HepG2 (cell line): ENCODE measurements around the gene LIMA1. TPM values are rescaled to one million over a fixed set of nuclear protein-coding genes. Genes with fewer than 3 reads are reported as not detected.
A peak's percentile ranks its signal among the peaks of the same experiment; 100 is the strongest.

Experiments used
- ATAC-seq: fragments of 200-7000 bp; cut with Tn5 transposase; 3 replicates; pipeline ENCODE4 v1.9.1; 2020; ENCODE audit warnings: mild to moderate bottlenecking, moderate library complexity
- BruUV-seq: library from RNA; stranded (reverse); fragments of 400-500 nt; replicated peaks from 2 replicates; lab custom pipeline; 2021; lab: Mats Ljungman, UMichigan
- CTCF ChIA-PET: fragments of 300-600 bp; formaldehyde crosslinking; extraction: SDS; loops from one replicate; lab custom pipeline; 2021; ENCODE audit warnings: low total read pairs, inconsistent platforms, low intra/inter-chr PET ratio; lab: Yijun Ruan, JAX
- POLR2A ChIA-PET: fragments of 350-600 bp; sonication (Branson Sonifier 250); formaldehyde crosslinking; loops from one replicate; lab custom pipeline; 2020; ENCODE audit warnings: antibody characterized with exemption, inconsistent platforms; lab: Yijun Ruan, JAX
- DNase-seq: peaks from one replicate; pipeline ENCODE4 v3.0.0-alpha.2; 2015; ENCODE audit warnings: low spot score
- FAIRE-seq: peaks from 3 replicates; lab custom pipeline; 2011; peaks lifted over from hg19 to GRCh38; lab: Jason Lieb, UNC
- H2AFZ ChIP-seq: one replicate; pipeline ENCODE4 v1.6.1; 2011; ENCODE audit warnings: low read length, inconsistent platforms
- H3K27ac ChIP-seq: fragments of 300-600 bp; 3 replicates; pipeline ENCODE4 v1.8.0; 2011; ENCODE audit warnings: mixed run types, mild to moderate bottlenecking, mixed read lengths, low read length, inconsistent platforms; ENCODE audit not compliant: insufficient read depth; ENCODE audit errors: extremely low read length
- H3K27me3 ChIP-seq, 2 experiments: fragments of 200-600 bp in 1 of 2; 2 replicates in 1 of 2; 3 replicates in 1 of 2; pipeline versions ENCODE4 v1.6.0 to v1.8.0; 2011; ENCODE audit warnings: low read length in 2 of 2, mild to moderate bottlenecking in 2 of 2, moderate library complexity in 2 of 2, inconsistent platforms in 1 of 2; ENCODE audit not compliant: insufficient read depth in 2 of 2, control insufficient read depth in 1 of 2
- H3K36me3 ChIP-seq, 2 experiments: fragments of 200-600 bp in 1 of 2; replicated peaks in 1 of 2; 2 replicates in 1 of 2; 3 replicates in 1 of 2; pipeline versions ENCODE4 v1.5.1 to v1.8.0; 2011; ENCODE audit warnings: low read length in 2 of 2, inconsistent platforms in 1 of 2; ENCODE audit not compliant: insufficient read depth in 2 of 2, control insufficient read depth in 1 of 2
- H3K4me1 ChIP-seq: 2 replicates; pipeline ENCODE4 v1.5.1; 2012; ENCODE audit warnings: low read length, inconsistent platforms; ENCODE audit not compliant: insufficient read depth
- H3K4me2 ChIP-seq: 2 replicates; pipeline ENCODE4 v1.6.0; 2011; ENCODE audit warnings: low read depth, low read length, inconsistent platforms
- H3K4me3 ChIP-seq, 3 experiments: fragments of 200-600 bp in 1 of 3; sonication (generic), shearing (Covaris generic) in 1 of 3; replicated peaks in 1 of 3; 2 replicates each; pipeline ENCODE4 v1.5.1; 2011 to 2016; ENCODE audit warnings: low read length in 3 of 3, inconsistent platforms in 2 of 3, low read depth in 2 of 3, mild to moderate bottlenecking in 2 of 3, control low read depth in 1 of 3, mixed read lengths in 1 of 3; ENCODE audit not compliant: insufficient read depth in 1 of 3
- H3K79me2 ChIP-seq: one replicate; pipeline ENCODE4 v1.6.1; 2011; ENCODE audit warnings: low read length, inconsistent platforms; ENCODE audit not compliant: insufficient read depth
- H3K9ac ChIP-seq: 2 replicates; pipeline ENCODE4 v1.6.0; 2011; ENCODE audit warnings: mild to moderate bottlenecking, low read depth, low read length, inconsistent platforms; ENCODE audit not compliant: insufficient read depth
- H3K9me3 ChIP-seq: 2 replicates; pipeline ENCODE4 v1.5.1; 2012; ENCODE audit warnings: mild to moderate bottlenecking, low read length
- H4K20me1 ChIP-seq: 2 replicates; pipeline ENCODE4 v1.6.0; 2011; ENCODE audit warnings: inconsistent platforms, mild to moderate bottlenecking, low read length, moderate library complexity; ENCODE audit not compliant: insufficient read depth
- ETV5 ChIP-seq: IDR thresholded peaks from 2 replicates; pipeline ENCODE4 v1.6.1; 2018; ENCODE audit warnings: missing biosample characterization, missing genetic modification reagents, inconsistent platforms, borderline replicate concordance
- GPN1 ChIP-seq: sonication (generic); formaldehyde crosslinking; IDR thresholded peaks from 2 replicates; pipeline ENCODE4 v1.5.1; 2020; ENCODE audit warnings: missing genetic modification reagents, borderline replicate concordance
- PCBP1 ChIP-seq: fragments of 200-400 bp; formaldehyde crosslinking; IDR thresholded peaks from 2 replicates; pipeline ENCODE4 v1.6.1; 2017; ENCODE audit warnings: mild to moderate bottlenecking, low read depth, low read length, borderline replicate concordance
- RARA ChIP-seq: IDR thresholded peaks from 2 replicates; pipeline ENCODE4 v1.6.1; 2016; ENCODE audit warnings: missing genetic modification reagents, missing compliant biosample characterization
- SUZ12 ChIP-seq: fragments of 150-350 bp; IDR thresholded peaks from 2 replicates; pipeline ENCODE4 v1.6.1; 2014; ENCODE audit warnings: low read depth, low read length
- ZFP36 ChIP-seq: fragments of 150-350 bp; IDR thresholded peaks from 2 replicates; pipeline ENCODE4 v1.6.1; 2018; ENCODE audit warnings: borderline replicate concordance, low read length, low read depth; ENCODE audit not compliant: partially characterized antibody
- ZFP36L2 ChIP-seq: sonication (generic); formaldehyde crosslinking; IDR thresholded peaks from 2 replicates; pipeline ENCODE4 v1.4.0; 2020; ENCODE audit warnings: missing genetic modification reagents
- ZMAT3 ChIP-seq: sonication (generic); formaldehyde crosslinking; conservative IDR thresholded peaks from 2 replicates; pipeline ENCODE4 v1.7.0; 2021; ENCODE audit warnings: missing genetic modification reagents
- WGBS: methylation state at CpG from one replicate; pipeline ENCODE4 v1.1.6; 2017; ENCODE audit warnings: low lambda C conversion rate; 5-methylcytosine and 5-hydroxymethylcytosine counted together
- in situ Hi-C: cut with HindIII; loops from 2 replicates; pipeline ENCODE4 v1.10.0; 2017; ENCODE audit warnings: low pct_unique_long_range_greater_than_20kb; ENCODE audit not compliant: extremely low pct_ligation_motif_present
- intact Hi-C: fragments of 100-400 bp; cut with micrococcal nuclease; formaldehyde crosslinking; loops from one replicate; pipeline ENCODE4 v1.10.0; 2022; ENCODE audit not compliant: unreplicated experiment
- polyA plus RNA-seq, 8 experiments: library from polyadenylated mRNA; depleted of rRNA in 3 of 8; stranded (reverse) in 7 of 8; unstranded in 1 of 8; fragments of >200 nt; fragmentation: Illumina TruSeq in 4 of 8; extraction: Trizol in 4 of 8; gene quantifications; 2 replicates each; pipeline versions ENCODE4 v1.2.1 to v1.2.3, GENCODE V29; 2011 to 2016; ENCODE audit warnings: low read depth in 4 of 8, missing spikeins in 1 of 8, mixed read lengths in 1 of 8; ENCODE audit not compliant: insufficient read depth in 1 of 8
- total RNA-seq, 5 experiments: library from RNA; depleted of rRNA; stranded (reverse); fragments of >200 nt; fragmentation: Illumina TruSeq; extraction: Trizol; gene quantifications; 2 replicates each; pipeline ENCODE4 v1.2.3, GENCODE V29; 2016; ENCODE audit warnings: low read depth in 1 of 5
- TF ChIP-seq, protein P1 (sequence below): sonication (generic); formaldehyde crosslinking; IDR thresholded peaks from 2 replicates; pipeline ENCODE4 v1.8.0; 2022; ENCODE audit warnings: missing genetic modification reagents, low read depth, mild to moderate bottlenecking, borderline replicate concordance
- TF ChIP-seq, protein P2 (sequence below): sonication (generic); formaldehyde crosslinking; IDR thresholded peaks from 2 replicates; pipeline ENCODE4 v1.4.0; 2020; ENCODE audit warnings: mild to moderate bottlenecking, missing genetic modification reagents, borderline replicate concordance
- TF ChIP-seq, protein P3 (sequence below), 2 experiments: sonication (generic) in 1 of 2; formaldehyde crosslinking in 1 of 2; IDR thresholded peaks; 2 replicates each; pipeline versions ENCODE4 v1.4.0 to v1.6.1; 2018 to 2020; ENCODE audit warnings: missing genetic modification reagents in 2 of 2, borderline replicate concordance in 1 of 2, low read depth in 1 of 2, mild to moderate bottlenecking in 1 of 2, missing biosample characterization in 1 of 2
- TF ChIP-seq, protein P4 (sequence below): IDR thresholded peaks from 2 replicates; pipeline ENCODE4 v1.6.1; 2012; ENCODE audit warnings: inconsistent platforms
- TF ChIP-seq, protein P5 (sequence below): sonication (generic); formaldehyde crosslinking; IDR thresholded peaks from 2 replicates; pipeline ENCODE4 v1.5.1; 2020; ENCODE audit warnings: missing genetic modification reagents, mild to moderate bottlenecking, borderline replicate concordance

Gene LIMA1
- total and polyA plus RNA-seq, 2 of the 13 experiments (the other 11 are each of a cell fraction or from before 2014, with no cell fraction given), result 13.0 to 19.8 TPM

DNA sequence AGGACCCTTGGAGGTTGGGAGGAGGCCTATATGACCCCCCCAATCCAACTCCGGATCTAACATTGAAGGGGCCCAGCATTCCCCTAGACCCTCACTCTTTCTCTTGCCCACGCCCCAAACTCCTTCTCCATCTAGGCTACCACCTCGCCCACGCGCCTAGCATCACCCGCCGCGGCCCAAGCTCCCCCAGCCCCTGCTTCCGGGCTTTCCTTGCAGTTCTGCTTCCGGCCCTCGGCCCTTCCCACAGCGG is 116.6 kb downstream of the LIMA1 start:
- H3K27ac ChIP-seq, result peak overlapping the region; percentile 81
- BruUV-seq, result no TSS peak
- peak overlapping the region; percentile 94 for H3K4me2 ChIP-seq
- 0% methylated on average over 11 of the region's 12 CpGs for WGBS
- peak overlapping the region; percentile 88 for H3K9ac ChIP-seq
- CTCF ChIA-PET, result no interaction called here
- intact Hi-C loops (loop anchor here (2.0 kb wide), 2 partner anchors 54 to 92 kb away; partner anchors contain the start of gene COX14), in situ Hi-C loops (no loop called here)
- H4K20me1 ChIP-seq, result no peaks in the 10 kb centered on the region
- DNase-seq (no peak), FAIRE-seq (no peak), ATAC-seq (no peak; the same call in 2 of the 3 replicates)
- H2AFZ ChIP-seq, result no peak overlapping the region
- POLR2A ChIA-PET, result interaction anchor here (1.0 to 2.9 kb wide), 13 partner anchors 10 to 222 kb away, joined by 3 to 60 read pairs (median 6); partner anchors contain the start of genes COX14, GPD1 and SMARCD1
- H3K9me3 ChIP-seq, result no peaks in the 10 kb centered on the region
- H3K36me3 ChIP-seq, result no peaks in the 10 kb centered on the region
- peak overlapping the region; percentile 80 to 98 (median 93) for H3K4me3 ChIP-seq
- H3K27me3 ChIP-seq, result no peaks in the 10 kb centered on the region; a peak in 1 of 5 replicates
- peaks cover 34% of the 10 kb centered on the region for H3K79me2 ChIP-seq
- peaks cover 51% of the 10 kb centered on the region for H3K4me1 ChIP-seq
- no peak for TF ChIP-seq GPN1 (CRISPR knock-in tag)
- TF ChIP-seq, protein P1, sequence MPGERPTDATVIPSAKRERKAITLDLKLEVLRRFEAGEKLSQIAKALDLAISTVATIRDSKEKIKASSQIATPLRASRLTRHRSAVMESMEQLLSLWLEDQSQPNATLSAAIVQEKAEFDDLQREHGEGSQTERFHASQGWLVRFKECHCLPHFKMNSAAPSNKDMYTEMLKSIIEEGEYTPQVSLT (CRISPR knock-in tag), result no peak
- TF ChIP-seq, protein P2, sequence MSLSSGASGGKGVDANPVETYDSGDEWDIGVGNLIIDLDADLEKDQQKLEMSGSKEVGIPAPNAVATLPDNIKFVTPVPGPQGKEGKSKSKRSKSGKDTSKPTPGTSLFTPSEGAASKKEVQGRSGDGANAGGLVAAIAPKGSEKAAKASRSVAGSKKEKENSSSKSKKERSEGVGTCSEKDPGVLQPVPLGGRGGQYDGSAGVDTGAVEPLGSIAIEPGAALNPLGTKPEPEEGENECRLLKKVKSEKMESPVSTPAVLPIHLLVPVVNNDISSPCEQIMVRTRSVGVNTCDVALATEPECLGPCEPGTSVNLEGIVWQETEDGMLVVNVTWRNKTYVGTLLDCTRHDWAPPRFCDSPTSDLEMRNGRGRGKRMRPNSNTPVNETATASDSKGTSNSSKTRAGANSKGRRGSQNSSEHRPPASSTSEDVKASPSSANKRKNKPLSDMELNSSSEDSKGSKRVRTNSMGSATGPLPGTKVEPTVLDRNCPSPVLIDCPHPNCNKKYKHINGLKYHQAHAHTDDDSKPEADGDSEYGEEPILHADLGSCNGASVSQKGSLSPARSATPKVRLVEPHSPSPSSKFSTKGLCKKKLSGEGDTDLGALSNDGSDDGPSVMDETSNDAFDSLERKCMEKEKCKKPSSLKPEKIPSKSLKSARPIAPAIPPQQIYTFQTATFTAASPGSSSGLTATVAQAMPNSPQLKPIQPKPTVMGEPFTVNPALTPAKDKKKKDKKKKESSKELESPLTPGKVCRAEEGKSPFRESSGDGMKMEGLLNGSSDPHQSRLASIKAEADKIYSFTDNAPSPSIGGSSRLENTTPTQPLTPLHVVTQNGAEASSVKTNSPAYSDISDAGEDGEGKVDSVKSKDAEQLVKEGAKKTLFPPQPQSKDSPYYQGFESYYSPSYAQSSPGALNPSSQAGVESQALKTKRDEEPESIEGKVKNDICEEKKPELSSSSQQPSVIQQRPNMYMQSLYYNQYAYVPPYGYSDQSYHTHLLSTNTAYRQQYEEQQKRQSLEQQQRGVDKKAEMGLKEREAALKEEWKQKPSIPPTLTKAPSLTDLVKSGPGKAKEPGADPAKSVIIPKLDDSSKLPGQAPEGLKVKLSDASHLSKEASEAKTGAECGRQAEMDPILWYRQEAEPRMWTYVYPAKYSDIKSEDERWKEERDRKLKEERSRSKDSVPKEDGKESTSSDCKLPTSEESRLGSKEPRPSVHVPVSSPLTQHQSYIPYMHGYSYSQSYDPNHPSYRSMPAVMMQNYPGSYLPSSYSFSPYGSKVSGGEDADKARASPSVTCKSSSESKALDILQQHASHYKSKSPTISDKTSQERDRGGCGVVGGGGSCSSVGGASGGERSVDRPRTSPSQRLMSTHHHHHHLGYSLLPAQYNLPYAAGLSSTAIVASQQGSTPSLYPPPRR, result no peak
- TF ChIP-seq PCBP1, result no peak
- no peak for TF ChIP-seq ETV5 (CRISPR knock-in tag)
- TF ChIP-seq ZFP36, result no peak
- TF ChIP-seq, protein P3, sequence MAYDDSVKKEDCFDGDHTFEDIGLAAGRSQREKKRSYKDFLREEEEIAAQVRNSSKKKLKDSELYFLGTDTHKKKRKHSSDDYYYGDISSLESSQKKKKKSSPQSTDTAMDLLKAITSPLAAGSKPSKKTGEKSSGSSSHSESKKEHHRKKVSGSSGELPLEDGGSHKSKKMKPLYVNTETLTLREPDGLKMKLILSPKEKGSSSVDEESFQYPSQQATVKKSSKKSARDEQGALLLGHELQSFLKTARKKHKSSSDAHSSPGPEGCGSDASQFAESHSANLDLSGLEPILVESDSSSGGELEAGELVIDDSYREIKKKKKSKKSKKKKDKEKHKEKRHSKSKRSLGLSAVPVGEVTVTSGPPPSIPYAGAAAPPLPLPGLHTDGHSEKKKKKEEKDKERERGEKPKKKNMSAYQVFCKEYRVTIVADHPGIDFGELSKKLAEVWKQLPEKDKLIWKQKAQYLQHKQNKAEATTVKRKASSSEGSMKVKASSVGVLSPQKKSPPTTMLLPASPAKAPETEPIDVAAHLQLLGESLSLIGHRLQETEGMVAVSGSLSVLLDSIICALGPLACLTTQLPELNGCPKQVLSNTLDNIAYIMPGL (CRISPR knock-in tag; IDR thresholded peaks at IDR 0.05; ENCODE audit: borderline replicate concordance in 1 of 2, low read depth in 1 of 2), result 0 out of 4 replicates have a peak, but pooled peaks of 1 of the 2 experiments have one; percentile 15
- no peak for TF ChIP-seq SUZ12
- no peak for TF ChIP-seq ZMAT3
- TF ChIP-seq, protein P4, sequence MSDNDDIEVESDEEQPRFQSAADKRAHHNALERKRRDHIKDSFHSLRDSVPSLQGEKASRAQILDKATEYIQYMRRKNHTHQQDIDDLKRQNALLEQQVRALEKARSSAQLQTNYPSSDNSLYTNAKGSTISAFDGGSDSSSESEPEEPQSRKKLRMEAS, result 0 out of 2 replicates have a peak, but pooled peaks have one; percentile 5
- TF ChIP-seq, protein P5, sequence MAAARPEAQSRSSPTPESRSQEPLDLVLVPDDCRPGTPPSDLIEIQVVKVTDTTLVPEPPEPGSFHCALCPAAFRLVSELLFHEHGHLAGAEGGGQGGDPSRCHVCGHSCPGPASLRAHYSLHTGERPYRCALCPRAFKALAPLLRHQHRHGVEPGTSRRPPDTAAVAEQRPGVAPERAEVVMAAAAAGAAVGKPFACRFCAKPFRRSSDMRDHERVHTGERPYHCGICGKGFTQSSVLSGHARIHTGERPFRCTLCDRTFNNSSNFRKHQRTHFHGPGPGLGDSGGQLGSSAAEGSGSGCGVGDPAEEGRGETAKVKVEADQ (CRISPR knock-in tag), result no peak
- no peak for TF ChIP-seq RARA (CRISPR knock-in tag)
- TF ChIP-seq ZFP36L2 (CRISPR knock-in tag), result no peak
